A673 (cell line): ENCODE data around the gene SSNA1. TPM values are rescaled to one million over a fixed set of nuclear protein-coding genes. Genes with fewer than 3 reads are reported as not detected.

Experiments
- BruUV-seq: library from RNA; stranded (reverse); fragments of 400-500 nt; replicated peaks from 2 replicates; lab custom pipeline; 2021; lab: Mats Ljungman, UMichigan
- CTCF ChIA-PET: fragments of 300-600 bp; sonication (Branson Sonifier 250); formaldehyde crosslinking; loops from one replicate; lab custom pipeline; 2022; ENCODE audit warnings: antibody characterized with exemption; lab: Charles Lee
- POLR2A ChIA-PET: fragments of 300-600 bp; sonication (Branson Sonifier 250); formaldehyde crosslinking; loops from one replicate; lab custom pipeline; 2022; ENCODE audit warnings: antibody characterized with exemption; ENCODE audit not compliant: low non-redundant PET; lab: Charles Lee
- DNase-seq: peaks from one replicate; pipeline ENCODE4 v3.0.0-alpha.2; 2015; ENCODE audit warnings: low spot score
- H3K27ac ChIP-seq: fragments of 200-600 bp; sonication (generic); 2 replicates; pipeline ENCODE4 v1.5.1; 2016; ENCODE audit warnings: mixed run types, low read depth, mild to moderate bottlenecking, mixed read lengths, antibody characterized with exemption, low read length; ENCODE audit not compliant: poor library complexity, severe bottlenecking
- H3K27me3 ChIP-seq: fragments of 200-600 bp; sonication (generic); replicated peaks from 2 replicates; pipeline ENCODE4 v1.6.1; 2017; ENCODE audit warnings: mixed run types, low read depth, mild to moderate bottlenecking, mixed read lengths, antibody characterized with exemption, low read length; ENCODE audit not compliant: insufficient read depth, poor library complexity
- H3K36me3 ChIP-seq: fragments of 200-600 bp; sonication (generic); 2 replicates; pipeline ENCODE4 v1.6.1; 2016; ENCODE audit warnings: mixed run types, mild to moderate bottlenecking, mixed read lengths, antibody characterized with exemption, low read length; ENCODE audit not compliant: insufficient read depth, poor library complexity, severe bottlenecking
- H3K4me1 ChIP-seq: fragments of 200-600 bp; sonication (generic); 2 replicates; pipeline ENCODE4 v1.6.1; 2017; ENCODE audit warnings: mixed run types, mild to moderate bottlenecking, mixed read lengths, antibody characterized with exemption, low read length; ENCODE audit not compliant: insufficient read depth, poor library complexity, severe bottlenecking
- H3K4me3 ChIP-seq: fragments of 200-600 bp; sonication (generic); 2 replicates; pipeline ENCODE4 v1.5.1; 2016; ENCODE audit warnings: low read depth, mixed run types, mild to moderate bottlenecking, mixed read lengths, low read length; ENCODE audit not compliant: poor library complexity, severe bottlenecking
- H3K9me3 ChIP-seq: fragments of 200-600 bp; sonication (generic); 2 replicates; pipeline ENCODE4 v1.6.1; 2016; ENCODE audit warnings: mixed run types, low read depth, mild to moderate bottlenecking, mixed read lengths, antibody characterized with exemption, low read length; ENCODE audit not compliant: poor library complexity, severe bottlenecking
- EZH2 ChIP-seq: fragments of 200-600 bp; sonication (generic); IDR thresholded peaks from 2 replicates; pipeline ENCODE4 v1.6.1; 2017; ENCODE audit warnings: borderline replicate concordance, low read depth, mild to moderate bottlenecking, mixed read lengths, antibody characterized with exemption, low read length; ENCODE audit not compliant: poor library complexity, severe bottlenecking
- intact Hi-C: fragments of 100-400 bp; cut with micrococcal nuclease; formaldehyde crosslinking; loops from one replicate; pipeline ENCODE4 v1.10.0; 2022; ENCODE audit not compliant: unreplicated experiment
- total RNA-seq: library from RNA; stranded (reverse); gene quantifications from 2 replicates; pipeline ENCODE4 v1.2.3, GENCODE V29; 2021
- TF ChIP-seq, protein P1 (sequence below): fragments of 300-800, 200-600 bp; sonication (generic); conservative IDR thresholded peaks from 2 replicates; pipeline ENCODE4 v1.5.1; 2017; ENCODE audit warnings: low read depth, mild to moderate bottlenecking, antibody characterized with exemption, low read length, moderate library complexity, mixed read lengths

Gene SSNA1
- total RNA-seq, 1 experiment from 2014 or later: 87.3 TPM

DNA sequence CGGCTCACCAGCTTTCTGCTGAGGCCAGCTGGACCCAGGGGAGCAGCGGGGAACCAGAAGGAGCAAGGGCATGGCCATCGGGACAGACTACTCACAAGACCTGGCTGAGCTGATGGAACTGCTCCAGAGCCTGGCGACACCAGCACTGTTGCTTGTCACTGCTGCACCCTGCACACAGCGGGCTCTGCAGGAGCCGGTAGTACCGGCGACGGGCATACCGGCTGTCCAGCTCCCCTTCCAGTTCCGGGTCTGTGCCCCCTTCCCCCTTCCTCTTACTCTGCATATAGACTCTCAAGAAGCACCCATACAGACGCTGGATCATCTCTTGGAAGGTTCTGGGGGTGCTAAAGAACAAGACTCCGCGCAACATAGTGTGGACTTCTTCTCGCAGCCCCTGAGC, 1.1 kb upstream of the SSNA1 start:
- BruUV-seq: no TSS peak
- Histone ChIP-seq H3K36me3 (peaks cover 9% of the 10 kb centered on the region), H3K4me3 (peak overlapping the region; percentile 98), H3K4me1 (peaks cover 10% of the 10 kb centered on the region), H3K9me3 (no peaks in the 10 kb centered on the region), H3K27me3 (no peaks in the 10 kb centered on the region), H3K27ac (peak overlapping the region; percentile 96)
- CTCF ChIA-PET: no interaction called here
- POLR2A ChIA-PET: no interaction called here
- intact Hi-C loops: no loop called here
- DNase-seq: no peak
- TF ChIP-seq, protein P1, sequence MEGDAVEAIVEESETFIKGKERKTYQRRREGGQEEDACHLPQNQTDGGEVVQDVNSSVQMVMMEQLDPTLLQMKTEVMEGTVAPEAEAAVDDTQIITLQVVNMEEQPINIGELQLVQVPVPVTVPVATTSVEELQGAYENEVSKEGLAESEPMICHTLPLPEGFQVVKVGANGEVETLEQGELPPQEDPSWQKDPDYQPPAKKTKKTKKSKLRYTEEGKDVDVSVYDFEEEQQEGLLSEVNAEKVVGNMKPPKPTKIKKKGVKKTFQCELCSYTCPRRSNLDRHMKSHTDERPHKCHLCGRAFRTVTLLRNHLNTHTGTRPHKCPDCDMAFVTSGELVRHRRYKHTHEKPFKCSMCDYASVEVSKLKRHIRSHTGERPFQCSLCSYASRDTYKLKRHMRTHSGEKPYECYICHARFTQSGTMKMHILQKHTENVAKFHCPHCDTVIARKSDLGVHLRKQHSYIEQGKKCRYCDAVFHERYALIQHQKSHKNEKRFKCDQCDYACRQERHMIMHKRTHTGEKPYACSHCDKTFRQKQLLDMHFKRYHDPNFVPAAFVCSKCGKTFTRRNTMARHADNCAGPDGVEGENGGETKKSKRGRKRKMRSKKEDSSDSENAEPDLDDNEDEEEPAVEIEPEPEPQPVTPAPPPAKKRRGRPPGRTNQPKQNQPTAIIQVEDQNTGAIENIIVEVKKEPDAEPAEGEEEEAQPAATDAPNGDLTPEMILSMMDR: no peak
- no peak for TF ChIP-seq EZH2

DNA sequence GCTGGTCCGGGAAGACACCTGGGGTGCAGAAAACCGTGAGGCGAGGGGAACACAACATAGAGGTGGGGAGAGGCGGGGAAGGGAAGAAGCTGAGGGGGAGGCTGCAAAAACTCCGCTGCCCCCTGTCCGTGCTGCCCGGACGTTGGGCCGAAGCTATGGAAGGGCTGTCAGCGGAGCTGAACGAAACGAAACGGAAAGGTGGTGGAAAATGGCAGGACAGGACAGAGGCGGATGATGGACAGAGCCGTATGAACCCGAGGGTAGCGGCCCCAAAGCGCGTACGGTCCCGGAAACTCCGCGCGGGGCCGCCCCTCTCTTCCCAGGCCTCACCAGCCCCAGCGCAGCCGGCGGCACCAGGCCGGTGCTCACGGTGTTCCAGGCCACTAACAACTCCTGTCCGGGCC, 388 bp upstream of the SSNA1 start:
- peaks cover 10% of the 10 kb centered on the region for H3K4me1 ChIP-seq
- POLR2A ChIA-PET: no interaction called here
- H3K27ac ChIP-seq: peak overlapping the region; percentile 96
- BruUV-seq: TSS peak; percentile 68
- TF ChIP-seq, protein P1: no peak
- TF ChIP-seq EZH2: no peak
- DNase-seq: no peak
- H3K36me3 ChIP-seq: peaks cover 8% of the 10 kb centered on the region
- no peaks in the 10 kb centered on the region for H3K9me3 ChIP-seq
- CTCF ChIA-PET: interaction anchor here (1.8 kb wide), 1 partner anchor 49 kb away, joined by 5 read pairs; no protein-coding TSS in a partner anchor
- H3K27me3 ChIP-seq: no peaks in the 10 kb centered on the region
- H3K4me3 ChIP-seq: peak overlapping the region; percentile 98
- intact Hi-C loops: no loop called here

DNA sequence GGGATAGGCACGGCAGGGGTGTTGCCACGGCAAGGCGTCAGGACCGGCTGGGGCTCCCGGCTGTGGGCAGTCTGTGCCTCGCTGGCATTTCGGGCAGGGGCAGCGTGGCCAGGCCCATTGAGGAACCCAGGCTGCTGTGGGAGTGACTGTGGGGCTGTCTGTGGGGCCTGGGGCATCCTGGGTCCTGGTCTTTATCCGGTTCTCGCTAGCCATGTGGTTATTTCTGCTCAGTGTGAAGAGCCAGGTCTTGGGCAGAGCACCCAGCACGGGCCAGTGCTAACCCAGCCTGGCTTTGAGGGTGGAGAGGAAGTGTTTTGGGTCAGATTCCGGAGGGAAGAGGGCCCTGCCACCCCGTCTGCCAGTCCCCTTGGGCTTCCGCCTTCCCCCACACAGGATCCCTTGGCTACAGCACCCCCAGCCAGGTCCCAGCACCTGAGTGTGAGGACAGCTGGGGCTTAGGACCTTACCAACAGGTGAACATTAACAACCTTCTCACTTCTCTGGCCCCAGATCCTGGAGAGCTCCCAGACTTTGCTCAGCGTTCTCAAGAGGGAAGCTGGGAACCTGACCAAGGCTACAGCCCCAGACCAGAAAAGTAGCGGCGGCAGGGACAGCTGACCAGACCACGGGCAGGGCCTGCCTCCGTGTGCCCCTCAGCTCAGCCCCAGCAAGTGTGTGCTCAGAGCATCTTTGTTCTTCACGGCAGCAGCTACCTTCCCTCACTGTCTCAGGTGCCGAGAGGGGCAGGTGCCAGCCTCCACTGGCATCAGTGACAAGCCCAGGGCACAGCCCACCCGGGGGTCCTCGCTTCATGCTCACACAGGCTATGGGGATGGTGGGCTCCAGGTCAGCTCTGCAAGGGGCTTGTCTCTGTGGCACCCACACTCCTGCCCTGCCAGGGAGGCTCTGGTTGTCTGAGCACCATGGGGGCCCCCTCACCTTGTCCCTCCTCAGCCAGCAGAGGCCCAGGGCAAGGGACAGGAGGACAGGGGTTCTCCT, 1.1 kb downstream of the SSNA1 start:
- H3K4me3 ChIP-seq: peak overlapping the region; percentile 98
- peak overlapping the region; percentile 96 for H3K27ac ChIP-seq
- H3K4me1 ChIP-seq: peaks cover 10% of the 10 kb centered on the region
- no TSS peak for BruUV-seq
- no peak for DNase-seq
- no peaks in the 10 kb centered on the region for H3K27me3 ChIP-seq
- POLR2A ChIA-PET: interaction anchor here (0.9 kb wide), 1 partner anchor 51 kb away, joined by 4 read pairs; the partner anchor contains the start of gene TUBB4B
- CTCF ChIA-PET: interaction anchor here (0.6 to 1.8 kb wide), 7 partner anchors 11 to 160 kb away, joined by 3 to 13 read pairs (median 3); no protein-coding TSS in a partner anchor
- intact Hi-C loops: no loop called here
- H3K36me3 ChIP-seq: peaks cover 2% of the 10 kb centered on the region
- H3K9me3 ChIP-seq: no peaks in the 10 kb centered on the region
- TF ChIP-seq EZH2: no peak
- TF ChIP-seq, protein P1: no peak
